Epithelial cell of proximal tubule (primary cell): Measurements from ENCODE around the gene AMPH. TPM values are rescaled to one million over a fixed set of nuclear protein-coding genes. Genes with fewer than 3 reads are reported as not detected.

Experiments used
- DNase-seq: peaks from one replicate; pipeline ENCODE4 v3.0.0-alpha.2; 2011; ENCODE audit warnings: low read depth
- H3K4me3 ChIP-seq: 2 replicates; pipeline ENCODE4 v1.5.1; 2011; ENCODE audit warnings: low read depth, mild to moderate bottlenecking, low read length
- CTCF ChIP-seq: conservative IDR thresholded peaks from 2 replicates; pipeline ENCODE4 v1.5.1; 2012; ENCODE audit warnings: low read depth, mild to moderate bottlenecking, low read length
- total RNA-seq: library from RNA; depleted of rRNA; stranded (reverse); fragments of >200 nt; gene quantifications from 2 replicates; pipeline ENCODE4 v1.2.3, GENCODE V29; 2015

Gene AMPH
- total RNA-seq, 1 donor from 2014 or later, result 0.06 TPM

- H3K4me3 ChIP-seq, result no peak overlapping the region
- no peak for DNase-seq
- TF ChIP-seq CTCF, result no peak
Measured at GRCh38 chr7:38453168-38453567, 178.0 kb downstream of the AMPH start.

GRCh38 chr7:38452681-38453108 lies 178.5 kb downstream of the AMPH start:
- no peak for TF ChIP-seq CTCF
- DNase-seq, result no peak
- H3K4me3 ChIP-seq, result no peak overlapping the region

DNA sequence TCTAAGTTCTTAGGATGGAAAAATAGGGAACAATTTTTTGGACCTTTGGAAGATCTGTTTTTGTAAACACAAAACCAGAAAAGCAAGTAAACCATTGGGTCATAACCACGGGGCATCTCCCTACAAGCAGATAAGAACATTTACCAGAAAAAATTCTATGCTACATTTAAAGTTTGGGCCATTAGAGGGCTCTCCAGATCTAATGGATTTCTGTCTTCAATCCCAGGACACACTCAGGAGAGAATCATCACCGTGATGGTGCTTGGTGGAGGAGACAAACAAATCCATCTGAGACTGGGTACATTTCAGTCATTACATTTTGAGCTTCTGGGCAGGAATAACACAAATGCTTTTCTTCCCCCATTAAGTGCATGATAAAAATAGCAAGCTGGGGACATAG lies 179.3 kb downstream of the AMPH start:
- TF ChIP-seq CTCF, result peak; percentile 44
- H3K4me3 ChIP-seq, result no peak overlapping the region
- DNase-seq, result peak; percentile 15

GRCh38 chr7:38448584-38449234 lies 182.5 kb downstream of the AMPH start:
- TF ChIP-seq CTCF, result no peak
- DNase-seq, result no peak
- no peak overlapping the region for H3K4me3 ChIP-seq

- no peak for TF ChIP-seq CTCF
- no peak for DNase-seq
- H3K4me3 ChIP-seq, result no peak overlapping the region
Measured at GRCh38 chr7:38448054-38448453, 183.1 kb downstream of the AMPH start.

DNA sequence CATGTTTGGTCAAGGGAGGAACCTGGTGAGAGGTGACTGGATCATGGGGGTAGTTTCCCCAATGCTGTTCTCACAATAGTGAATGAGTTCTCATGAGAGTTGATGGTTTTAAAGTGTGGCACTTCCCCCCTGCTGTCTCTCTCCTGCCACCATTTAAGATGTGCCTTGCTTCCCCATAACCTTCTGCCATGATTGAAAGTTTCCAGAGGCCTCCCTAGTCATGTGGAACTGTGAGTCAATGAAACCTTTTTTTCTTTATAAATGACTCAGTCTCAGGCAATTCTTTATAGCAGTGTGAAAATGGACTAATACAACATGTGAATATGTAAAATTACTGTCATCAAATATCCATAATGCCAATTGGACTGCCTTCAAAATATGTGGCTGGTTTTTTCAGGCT lies 192.2 kb downstream of the AMPH start:
- DNase-seq, result no peak
- no peak for TF ChIP-seq CTCF
- no peak overlapping the region for H3K4me3 ChIP-seq

DNA sequence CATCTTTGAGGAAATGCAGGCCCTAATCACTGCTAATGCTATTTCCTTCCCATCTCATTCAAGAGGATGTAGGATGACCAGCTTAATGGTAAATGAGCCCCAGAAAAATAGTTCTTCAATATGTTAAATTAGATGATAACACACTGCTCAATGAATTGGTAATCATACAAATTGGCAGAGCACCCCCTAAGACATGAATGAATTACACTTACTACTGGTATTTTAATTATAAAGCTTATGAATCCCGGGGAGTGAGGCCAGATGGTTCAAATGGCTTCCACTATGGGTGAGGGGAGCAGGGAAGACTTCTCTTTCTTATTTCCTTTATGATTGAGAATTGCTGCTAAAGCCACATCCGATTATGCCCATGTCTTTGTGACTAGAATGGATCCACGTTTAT lies 198.5 kb downstream of the AMPH start:
- no peak overlapping the region for H3K4me3 ChIP-seq
- no peak for DNase-seq
- TF ChIP-seq CTCF, result no peak
